ENCODE results near the gene ETS1.

Gene ETS1

DNA sequence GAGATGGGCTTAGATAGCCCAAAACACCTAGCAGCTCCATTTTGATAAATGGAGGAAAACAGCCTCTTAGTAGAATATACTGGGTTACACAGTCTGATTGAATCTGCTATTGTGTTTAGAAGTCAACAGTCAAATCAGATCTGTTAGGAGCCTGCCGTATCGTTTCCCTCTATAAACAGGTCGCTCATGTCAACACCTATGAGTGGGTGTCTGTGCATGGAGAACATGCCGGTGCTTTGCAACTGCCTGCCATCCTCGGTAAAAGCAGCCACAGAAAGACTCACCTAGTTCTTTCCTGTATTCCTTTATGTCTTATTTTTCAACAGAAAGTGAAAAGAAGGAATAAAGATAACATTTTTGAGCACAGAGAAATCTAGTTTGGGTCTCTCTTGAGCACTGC is 99.4 kb downstream of the ETS1 start:
- H3K4me2 ChIP-seq (ENCODE audit: insufficient read depth, low read length) = no peak overlapping the region
- no peaks in the 10 kb centered on the region for H3K27me3 ChIP-seq (ENCODE audit: insufficient read depth, low read length, poor library complexity)
- no peaks in the 10 kb centered on the region for H3K9me3 ChIP-seq (ENCODE audit: insufficient read depth, low read length, severe bottlenecking)
- H3K79me2 ChIP-seq (ENCODE audit: insufficient read depth, low read length) = peaks cover 71% of the 10 kb centered on the region
- no peak overlapping the region for H2AFZ ChIP-seq (ENCODE audit: low read depth, low read length)
- no peak for DNase-seq
- H3K27ac ChIP-seq (ENCODE audit: low read length) = no peak overlapping the region
- H4K20me1 ChIP-seq (ENCODE audit: insufficient read depth, low read length) = peaks cover 26% of the 10 kb centered on the region
- H3K4me3 ChIP-seq (ENCODE audit: low read depth in 1 of 2, low read length in 2 of 2) = no peak overlapping the region
- peaks cover 95% of the 10 kb centered on the region for H3K36me3 ChIP-seq (ENCODE audit: insufficient read depth, low read length)
- TF ChIP-seq EZH2 (IDR thresholded peaks at IDR 0.05; ENCODE audit: borderline replicate concordance, low read depth, low read length, severe bottlenecking) = no peak
- TF ChIP-seq, protein P1, sequence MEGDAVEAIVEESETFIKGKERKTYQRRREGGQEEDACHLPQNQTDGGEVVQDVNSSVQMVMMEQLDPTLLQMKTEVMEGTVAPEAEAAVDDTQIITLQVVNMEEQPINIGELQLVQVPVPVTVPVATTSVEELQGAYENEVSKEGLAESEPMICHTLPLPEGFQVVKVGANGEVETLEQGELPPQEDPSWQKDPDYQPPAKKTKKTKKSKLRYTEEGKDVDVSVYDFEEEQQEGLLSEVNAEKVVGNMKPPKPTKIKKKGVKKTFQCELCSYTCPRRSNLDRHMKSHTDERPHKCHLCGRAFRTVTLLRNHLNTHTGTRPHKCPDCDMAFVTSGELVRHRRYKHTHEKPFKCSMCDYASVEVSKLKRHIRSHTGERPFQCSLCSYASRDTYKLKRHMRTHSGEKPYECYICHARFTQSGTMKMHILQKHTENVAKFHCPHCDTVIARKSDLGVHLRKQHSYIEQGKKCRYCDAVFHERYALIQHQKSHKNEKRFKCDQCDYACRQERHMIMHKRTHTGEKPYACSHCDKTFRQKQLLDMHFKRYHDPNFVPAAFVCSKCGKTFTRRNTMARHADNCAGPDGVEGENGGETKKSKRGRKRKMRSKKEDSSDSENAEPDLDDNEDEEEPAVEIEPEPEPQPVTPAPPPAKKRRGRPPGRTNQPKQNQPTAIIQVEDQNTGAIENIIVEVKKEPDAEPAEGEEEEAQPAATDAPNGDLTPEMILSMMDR (IDR thresholded peaks at IDR 0.05; ENCODE audit: borderline replicate concordance, extremely low read depth, low read length, poor library complexity, severe bottlenecking) = no peak
- peaks cover 16% of the 10 kb centered on the region for H3K4me1 ChIP-seq (ENCODE audit: insufficient read depth, low read length)
- no peak for ATAC-seq (ENCODE audit: insufficient read depth, low read depth)
- H3K9ac ChIP-seq (ENCODE audit: low read depth, low read length) = no peak overlapping the region

DNA sequence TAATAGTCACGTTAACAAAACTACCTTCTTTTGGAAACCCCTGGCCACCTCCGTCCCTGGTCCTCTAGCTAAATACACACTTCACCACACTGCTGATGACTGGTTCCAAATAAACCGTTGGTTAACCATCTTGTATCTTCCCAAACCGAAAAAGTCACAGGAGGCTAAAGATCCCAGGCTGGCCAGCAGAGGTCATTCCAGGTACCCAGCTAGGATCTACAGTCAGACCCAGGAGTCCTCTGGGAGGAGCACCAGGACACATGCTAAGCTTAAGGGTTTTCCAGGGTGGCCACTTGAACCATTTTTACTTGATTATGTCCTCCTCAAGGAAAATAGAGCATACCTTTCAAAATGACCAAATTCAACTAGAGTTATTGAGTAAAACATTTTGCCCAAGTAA is 103.2 kb downstream of the ETS1 start:
- Histone ChIP-seq H3K4me2 (ENCODE audit: insufficient read depth, low read length) (no peak overlapping the region), H2AFZ (ENCODE audit: low read depth, low read length) (no peak overlapping the region), H3K27me3 (ENCODE audit: insufficient read depth, low read length, poor library complexity) (no peaks in the 10 kb centered on the region), H3K36me3 (ENCODE audit: insufficient read depth, low read length) (peaks cover 95% of the 10 kb centered on the region), H4K20me1 (ENCODE audit: insufficient read depth, low read length) (no peaks in the 10 kb centered on the region; the same call in 1 of the 2 replicates), H3K9me3 (ENCODE audit: insufficient read depth, low read length, severe bottlenecking) (no peaks in the 10 kb centered on the region), H3K27ac (ENCODE audit: low read length) (no peak overlapping the region; the same call in 1 of the 2 replicates), H3K4me1 (ENCODE audit: insufficient read depth, low read length) (peaks cover 25% of the 10 kb centered on the region), H3K4me3 (ENCODE audit: low read depth in 1 of 2, low read length in 2 of 2) (no peak overlapping the region), H3K79me2 (ENCODE audit: insufficient read depth, low read length) (peaks cover 62% of the 10 kb centered on the region), H3K9ac (ENCODE audit: low read depth, low read length) (no peak overlapping the region)
- TF ChIP-seq, protein P1 (IDR thresholded peaks at IDR 0.05; ENCODE audit: borderline replicate concordance, extremely low read depth, low read length, poor library complexity, severe bottlenecking) = no peak
- DNase-seq (no peak), ATAC-seq (ENCODE audit: insufficient read depth, low read depth) (no peak)

DNA sequence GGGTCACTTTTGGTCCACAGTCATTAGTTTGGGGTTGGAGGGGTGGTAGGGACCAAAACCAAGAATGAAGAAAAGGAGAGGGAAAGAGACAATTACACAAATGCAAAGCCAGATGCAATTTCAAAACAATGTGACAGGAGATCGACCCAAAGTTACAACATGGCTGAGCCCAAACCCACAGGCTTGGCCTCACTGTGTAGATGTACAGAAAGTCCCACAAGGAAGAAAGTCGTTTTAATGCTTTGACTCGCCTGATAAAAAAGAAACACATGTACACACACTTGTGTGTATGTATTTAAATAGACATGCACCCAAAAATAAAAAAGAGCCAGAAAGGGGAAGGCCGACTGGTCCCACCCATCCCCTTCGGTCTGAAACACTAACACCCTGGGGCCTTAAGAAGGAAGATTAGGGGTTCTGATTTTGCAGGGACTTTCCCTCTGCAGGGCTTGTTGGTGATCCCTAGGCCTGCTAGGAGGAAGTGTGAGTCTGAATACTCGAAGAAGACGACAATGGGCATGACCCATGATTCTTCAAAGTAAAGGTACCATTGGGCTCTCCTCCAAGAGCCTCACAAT is 104.1 kb downstream of the ETS1 start:
- DNase-seq = no peak
- H3K4me2 ChIP-seq (ENCODE audit: insufficient read depth, low read length) = no peak overlapping the region
- H3K36me3 ChIP-seq (ENCODE audit: insufficient read depth, low read length) = peaks cover 95% of the 10 kb centered on the region
- H3K9ac ChIP-seq (ENCODE audit: low read depth, low read length) = no peak overlapping the region
- H3K27ac ChIP-seq (ENCODE audit: low read length) = peak overlapping the region; percentile 55
- ATAC-seq (ENCODE audit: insufficient read depth, low read depth) = no peak
- peaks cover 65% of the 10 kb centered on the region for H3K79me2 ChIP-seq (ENCODE audit: insufficient read depth, low read length)
- H4K20me1 ChIP-seq (ENCODE audit: insufficient read depth, low read length) = no peaks in the 10 kb centered on the region; the same call in 1 of the 2 replicates
- peaks cover 33% of the 10 kb centered on the region for H3K4me1 ChIP-seq (ENCODE audit: insufficient read depth, low read length)
- no peak overlapping the region for H2AFZ ChIP-seq (ENCODE audit: low read depth, low read length)
- H3K27me3 ChIP-seq (ENCODE audit: insufficient read depth, low read length, poor library complexity) = no peaks in the 10 kb centered on the region
- no peaks in the 10 kb centered on the region for H3K9me3 ChIP-seq (ENCODE audit: insufficient read depth, low read length, severe bottlenecking)
- no peak for TF ChIP-seq EZH2 (IDR thresholded peaks at IDR 0.05; ENCODE audit: borderline replicate concordance, low read depth, low read length, severe bottlenecking)
- TF ChIP-seq, protein P1 (IDR thresholded peaks at IDR 0.05; ENCODE audit: borderline replicate concordance, extremely low read depth, low read length, poor library complexity, severe bottlenecking) = no peak
- H3K4me3 ChIP-seq (ENCODE audit: low read depth in 1 of 2, low read length in 2 of 2) = no peak overlapping the region

All from DND-41 (cell line).